Peyer's patch (tissue), 4 donors: ENCODE measurements around the gene LRBA.

Experiments used
- CTCF ChIP-seq, 6 experiments: fragments of 450-650 bp in 4 of 6; fragments of 200-600 bp in 2 of 6; sonication (generic) in 1 of 6; IDR thresholded peaks; one replicate each; pipeline ENCODE4 v1.5.1; 2017 to 2019; ENCODE audit warnings: antibody characterized with exemption in 6 of 6, mild to moderate bottlenecking in 3 of 6, moderate library complexity in 1 of 6
- POLR2A ChIP-seq, 2 donors: fragments of 450-650 bp; IDR thresholded peaks; one replicate each; pipeline ENCODE4 v1.5.1; 2017; ENCODE audit warnings: antibody characterized with exemption in 2 of 2, mild to moderate bottlenecking in 2 of 2, moderate library complexity in 2 of 2

- TF ChIP-seq CTCF (IDR thresholded peaks at IDR 0.05) (no peak), POLR2A (IDR thresholded peaks at IDR 0.05) (no peak)
Observed at GRCh38 chr4:151035911-151036310, 20.8 kb upstream of the LRBA start.
